GM12865 (cell line): ENCODE measurements around the gene CDK18.

Experiments
- DNase-seq: peaks from one replicate; pipeline ENCODE4 v3.0.0; 2010; ENCODE audit warnings: low read depth
- H3K4me3 ChIP-seq: 2 replicates; pipeline ENCODE4 v1.5.1; 2011; ENCODE audit warnings: mild to moderate bottlenecking, low read depth, low read length, control low read depth
- TF ChIP-seq, protein P1 (sequence below): IDR thresholded peaks from 2 replicates; pipeline ENCODE4 v1.5.1; 2011; ENCODE audit warnings: low read length, control low read depth, low read depth, inconsistent platforms; ENCODE audit not compliant: insufficient read depth; ENCODE audit errors: missing control alignments

The CDK18 gene

DNA sequence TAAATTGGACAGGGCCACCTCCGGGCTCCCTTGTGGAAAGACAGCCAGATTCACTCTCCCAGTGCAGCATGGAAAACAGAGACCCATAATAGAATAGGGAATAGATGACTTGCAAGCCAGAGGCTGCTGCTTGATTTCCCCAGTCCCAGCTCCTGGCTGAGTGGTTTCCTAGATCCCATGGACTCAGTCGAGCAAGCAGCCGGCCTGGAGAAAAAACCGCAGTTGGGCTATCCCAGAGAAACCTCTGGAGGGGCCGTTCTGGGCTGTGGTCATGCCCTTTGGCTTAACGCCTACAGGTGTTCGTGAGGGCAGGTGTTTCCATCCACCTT is 65.7 kb downstream of the CDK18 start:
- H3K4me3 ChIP-seq, result no peak overlapping the region
- no peak for DNase-seq
- TF ChIP-seq, protein P1, sequence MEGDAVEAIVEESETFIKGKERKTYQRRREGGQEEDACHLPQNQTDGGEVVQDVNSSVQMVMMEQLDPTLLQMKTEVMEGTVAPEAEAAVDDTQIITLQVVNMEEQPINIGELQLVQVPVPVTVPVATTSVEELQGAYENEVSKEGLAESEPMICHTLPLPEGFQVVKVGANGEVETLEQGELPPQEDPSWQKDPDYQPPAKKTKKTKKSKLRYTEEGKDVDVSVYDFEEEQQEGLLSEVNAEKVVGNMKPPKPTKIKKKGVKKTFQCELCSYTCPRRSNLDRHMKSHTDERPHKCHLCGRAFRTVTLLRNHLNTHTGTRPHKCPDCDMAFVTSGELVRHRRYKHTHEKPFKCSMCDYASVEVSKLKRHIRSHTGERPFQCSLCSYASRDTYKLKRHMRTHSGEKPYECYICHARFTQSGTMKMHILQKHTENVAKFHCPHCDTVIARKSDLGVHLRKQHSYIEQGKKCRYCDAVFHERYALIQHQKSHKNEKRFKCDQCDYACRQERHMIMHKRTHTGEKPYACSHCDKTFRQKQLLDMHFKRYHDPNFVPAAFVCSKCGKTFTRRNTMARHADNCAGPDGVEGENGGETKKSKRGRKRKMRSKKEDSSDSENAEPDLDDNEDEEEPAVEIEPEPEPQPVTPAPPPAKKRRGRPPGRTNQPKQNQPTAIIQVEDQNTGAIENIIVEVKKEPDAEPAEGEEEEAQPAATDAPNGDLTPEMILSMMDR, result no peak

DNA sequence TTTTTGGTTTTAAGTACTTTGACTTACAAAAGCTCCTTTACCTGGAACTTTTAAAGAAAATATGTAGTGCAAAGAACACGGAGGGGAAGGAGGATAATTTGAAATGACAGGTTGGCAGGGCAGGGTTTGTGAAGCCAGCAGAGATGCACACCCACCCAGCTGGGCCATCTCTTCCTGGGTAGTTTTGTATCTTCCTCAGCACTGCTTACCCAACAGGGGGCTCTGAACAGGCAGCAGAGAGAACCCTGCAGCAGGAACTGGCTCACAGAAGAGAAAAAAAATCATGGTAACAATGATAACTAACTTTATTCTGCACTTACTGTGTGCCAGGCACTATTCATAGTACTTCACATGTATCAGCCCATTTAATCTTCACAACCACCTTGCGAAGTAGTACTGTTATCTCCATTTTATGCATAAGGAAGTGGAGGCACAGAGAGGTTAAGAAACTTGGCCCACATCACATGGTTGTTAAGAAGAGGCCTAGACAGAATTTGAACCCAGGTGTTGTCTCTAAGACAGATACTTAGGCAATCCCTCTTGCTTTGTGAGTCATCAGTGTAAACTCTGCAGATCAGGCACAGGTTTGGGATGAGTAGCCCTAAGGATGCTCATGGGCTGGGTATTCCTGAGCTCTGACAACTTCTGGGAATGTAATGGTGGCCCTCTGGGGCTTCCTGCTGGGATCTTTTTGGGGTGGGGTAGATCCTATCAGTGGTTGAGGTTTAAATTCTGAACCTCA is 66.5 kb downstream of the CDK18 start:
- H3K4me3 ChIP-seq, result no peak overlapping the region
- no peak for DNase-seq
- TF ChIP-seq, protein P1, result no peak

DNA sequence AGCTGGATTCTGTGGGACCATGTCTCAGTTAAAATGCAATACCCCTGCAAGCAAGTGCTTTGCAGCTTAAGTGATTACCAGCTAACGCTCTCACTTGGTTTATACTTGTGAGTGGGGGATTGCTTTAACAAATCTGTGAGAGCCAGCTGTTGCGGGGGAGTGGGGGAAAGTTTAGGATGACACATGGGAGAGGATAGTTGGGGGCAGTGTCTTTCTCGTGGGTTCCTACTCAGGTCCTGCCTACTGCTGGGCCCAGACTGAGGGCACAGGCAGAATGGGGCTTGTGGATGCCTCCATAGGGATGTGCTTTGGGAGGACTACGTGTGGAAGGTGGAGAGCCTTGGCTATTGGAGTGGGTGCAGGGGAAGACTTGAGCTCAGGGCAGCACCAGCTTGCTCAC is 67.3 kb downstream of the CDK18 start:
- DNase-seq, result no peak
- no peak overlapping the region for H3K4me3 ChIP-seq
- TF ChIP-seq, protein P1, result no peak

DNA sequence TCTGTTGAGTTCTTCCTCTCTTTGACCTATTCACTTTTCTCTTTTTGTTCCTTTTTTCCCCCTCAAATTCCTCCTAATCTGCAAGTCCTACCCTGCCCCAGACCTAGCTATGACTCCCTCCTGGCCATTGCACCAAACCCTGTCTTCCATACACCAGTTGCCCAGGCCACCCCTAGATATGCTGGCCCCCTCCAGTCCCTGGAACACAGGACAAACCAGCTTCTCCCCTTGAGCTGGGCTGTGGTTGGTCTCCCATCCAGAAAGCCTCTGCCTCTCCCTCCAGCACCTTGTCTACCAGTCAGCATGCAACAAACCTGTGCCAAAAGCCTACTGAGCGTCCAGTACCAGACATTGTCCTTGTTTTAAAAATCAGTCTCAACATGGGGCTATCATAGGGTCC is 68.0 kb downstream of the CDK18 start:
- no peak overlapping the region for H3K4me3 ChIP-seq
- TF ChIP-seq, protein P1, result no peak
- no peak for DNase-seq

DNA sequence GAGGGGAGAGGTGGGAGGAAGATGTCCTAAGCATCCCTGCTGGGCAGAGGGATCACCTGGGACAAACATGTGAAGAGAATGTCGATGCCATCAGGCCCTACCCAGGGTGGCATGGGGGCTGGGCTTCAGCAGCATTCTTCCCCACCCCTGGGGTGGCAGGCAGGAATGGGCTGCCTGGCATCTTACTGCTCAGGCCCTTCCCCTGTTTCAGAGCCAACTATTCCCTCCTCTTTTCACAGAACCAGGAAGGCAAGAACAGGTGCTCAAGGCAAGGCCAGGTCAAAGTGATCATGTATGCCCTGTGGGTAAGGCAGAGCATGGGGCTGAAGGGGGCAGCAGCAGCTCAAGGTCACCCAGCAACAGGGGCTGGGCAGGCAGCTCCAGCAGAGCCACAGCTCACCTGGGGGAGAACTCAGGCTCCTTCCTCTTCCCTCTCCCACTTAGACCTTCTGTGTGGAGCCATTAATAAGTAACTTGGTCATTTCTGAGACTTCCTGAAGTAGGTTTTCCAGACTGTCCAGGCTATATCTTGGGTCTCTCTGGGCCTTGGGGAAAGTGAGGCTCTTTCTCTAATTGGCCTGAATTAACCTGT is 70.9 kb downstream of the CDK18 start:
- no peak for DNase-seq
- no peak overlapping the region for H3K4me3 ChIP-seq
- TF ChIP-seq, protein P1, result no peak

DNA sequence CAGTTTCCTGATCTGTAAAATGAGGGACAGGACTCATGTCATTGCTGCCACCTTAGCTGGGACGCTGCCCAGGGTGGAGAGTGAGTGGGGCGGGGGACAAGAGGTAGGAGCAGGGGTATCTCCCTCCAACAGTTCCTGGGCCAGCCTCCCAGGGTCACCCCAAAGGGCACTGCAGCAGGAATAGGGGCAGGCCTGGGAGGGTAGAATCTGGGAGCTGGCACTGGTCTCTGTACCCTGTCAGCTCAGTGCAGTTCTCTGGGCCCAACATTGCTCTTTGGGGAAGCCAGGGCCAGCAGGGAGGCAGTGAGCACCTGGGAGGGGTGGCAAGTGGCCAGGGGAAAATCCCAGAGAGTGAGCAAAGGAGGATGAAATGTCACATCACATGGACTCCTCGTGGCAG is 71.5 kb downstream of the CDK18 start:
- no peak overlapping the region for H3K4me3 ChIP-seq
- TF ChIP-seq, protein P1, result no peak
- no peak for DNase-seq
